Pulmonary artery endothelial cell (primary cell): Measurements from ENCODE around the gene FOSL2. TPM values are rescaled to one million over a fixed set of nuclear protein-coding genes. Genes with fewer than 3 reads are reported as not detected.

Experiments
- DNase-seq: peaks from one replicate; pipeline ENCODE4 v3.0.0-alpha.2; 2011; ENCODE audit warnings: low read depth, low spot score
- total RNA-seq: library from RNA; depleted of rRNA; stranded (reverse); fragments of >200 nt; gene quantifications from 2 replicates; pipeline ENCODE4 v1.2.3, GENCODE V29; 2014

Gene FOSL2
- total RNA-seq, result 36.3 and 66.0 TPM in 2 replicates

GRCh38 chr2:28392297-28393113, at the start of gene FOSL2:
Gene FOSL2, plus strand, starts transcription at chr2:28392858. Its CDS starts 863 bp downstream, at chr2:28393721.
- peak; percentile 98 for DNase-seq

- no peak for DNase-seq
These were observed 49.3 kb upstream of the FOSL2 start for GRCh38 chr2:28343184-28343942.

- DNase-seq, result no peak
These were observed 48.5 kb upstream of the FOSL2 start for GRCh38 chr2:28343971-28344715.

GRCh38 chr2:28344756-28345373, 47.8 kb upstream of the FOSL2 start:
- DNase-seq, result no peak

- DNase-seq, result no peak
These were observed 47.0 kb upstream of the FOSL2 start for GRCh38 chr2:28345619-28346018.

- no peak for DNase-seq
These were observed 46.1 kb upstream of the FOSL2 start for GRCh38 chr2:28346587-28346986.

- DNase-seq, result no peak
These were observed 45.5 kb upstream of the FOSL2 start for GRCh38 chr2:28347193-28347592.

- no peak for DNase-seq
These were observed 45.1 kb upstream of the FOSL2 start for GRCh38 chr2:28347596-28347995.

GRCh38 chr2:28348149-28348567, 44.5 kb upstream of the FOSL2 start:
- no peak for DNase-seq

GRCh38 chr2:28348921-28349320, 43.7 kb upstream of the FOSL2 start:
- DNase-seq, result no peak

- DNase-seq, result no peak
These were observed 43.0 kb upstream of the FOSL2 start for GRCh38 chr2:28349546-28350165.

GRCh38 chr2:28350196-28350595, 42.5 kb upstream of the FOSL2 start:
- no peak for DNase-seq

- DNase-seq, result no peak
These were observed 41.8 kb upstream of the FOSL2 start for GRCh38 chr2:28350791-28351285.

GRCh38 chr2:28351621-28352020, 41.0 kb upstream of the FOSL2 start:
- no peak for DNase-seq

- DNase-seq, result no peak
These were observed 40.6 kb upstream of the FOSL2 start for GRCh38 chr2:28352104-28352503.

- no peak for DNase-seq
These were observed 40.0 kb upstream of the FOSL2 start for GRCh38 chr2:28352610-28353195.

- no peak for DNase-seq
These were observed 37.6 kb upstream of the FOSL2 start for GRCh38 chr2:28354920-28355520.

GRCh38 chr2:28355521-28356094, 37.0 kb upstream of the FOSL2 start:
- peak; percentile 84 for DNase-seq

- DNase-seq, result peak; percentile 68
These were observed 36.4 kb upstream of the FOSL2 start for GRCh38 chr2:28356095-28356911.
